GM18873 (cell line): Measurements from ENCODE around the gene NCKAP1.
A peak's percentile ranks its signal among the peaks of the same experiment; 100 is the strongest.
"Not testable (repeated sequence)": the region's sequence is repeated elsewhere in the genome, so short reads cannot be mapped to it uniquely, and the experiment has no call there.

Experiments used
- ATAC-seq: cut with Tn5 transposase; IDR thresholded peaks from one replicate; pipeline ENCODE4 v1.9.1; 2021; ENCODE audit warnings: mild to moderate bottlenecking, moderate library complexity, moderate number of reproducible peaks; ENCODE audit not compliant: unreplicated experiment, low FRiP score

Gene NCKAP1

DNA sequence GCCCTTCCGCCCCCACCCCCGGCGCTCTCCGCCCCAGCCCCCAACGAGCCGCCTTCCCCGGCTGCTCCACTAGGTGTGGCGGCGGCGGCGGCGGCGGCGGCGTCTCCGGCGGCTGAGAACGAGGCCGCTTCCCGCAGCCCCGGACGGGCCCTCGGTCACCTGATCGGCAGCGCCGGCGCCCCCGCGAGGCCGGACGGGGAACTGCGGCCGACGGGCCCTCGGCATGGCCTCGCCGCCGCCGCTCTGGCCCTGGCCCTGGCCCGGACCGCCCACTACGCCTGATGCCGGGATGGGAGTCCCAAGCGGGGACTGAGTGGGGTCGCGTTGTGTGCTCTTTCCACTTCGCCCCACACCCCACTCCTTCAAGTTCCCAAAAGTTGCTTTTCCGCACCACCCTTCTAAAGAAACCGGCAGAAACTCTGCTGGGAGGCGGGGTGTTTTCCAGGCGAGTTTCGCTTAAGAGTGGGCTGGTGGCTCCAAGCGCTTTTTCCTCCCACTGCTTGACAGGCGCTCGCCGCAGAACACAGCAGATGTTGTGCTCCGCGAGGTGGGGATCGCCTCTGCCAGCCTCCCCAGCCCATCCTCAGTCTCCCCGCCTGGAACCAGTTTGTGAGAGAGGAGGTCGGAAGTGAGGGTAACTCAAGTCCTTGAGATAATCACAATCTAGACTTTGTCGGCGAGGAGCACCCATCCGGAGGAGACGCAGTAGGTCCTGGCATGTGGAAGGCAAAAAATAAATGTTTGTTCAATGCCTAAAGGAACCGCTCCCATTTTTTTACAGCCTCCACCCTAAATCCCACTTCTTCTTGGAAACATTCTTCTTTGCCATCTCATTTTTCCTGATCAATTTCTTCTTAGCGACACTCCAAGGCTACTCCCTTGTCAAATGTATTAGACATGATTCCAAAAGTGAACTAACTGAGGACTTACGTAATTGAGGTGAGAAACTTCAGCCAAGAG lies at the start of gene NCKAP1:
NCKAP1 (minus strand) TSS at position 117 of the 960 bp plus-strand sequence. CDS start 358 bp downstream, outside the sequence.
- peak; percentile 61 for ATAC-seq

DNA sequence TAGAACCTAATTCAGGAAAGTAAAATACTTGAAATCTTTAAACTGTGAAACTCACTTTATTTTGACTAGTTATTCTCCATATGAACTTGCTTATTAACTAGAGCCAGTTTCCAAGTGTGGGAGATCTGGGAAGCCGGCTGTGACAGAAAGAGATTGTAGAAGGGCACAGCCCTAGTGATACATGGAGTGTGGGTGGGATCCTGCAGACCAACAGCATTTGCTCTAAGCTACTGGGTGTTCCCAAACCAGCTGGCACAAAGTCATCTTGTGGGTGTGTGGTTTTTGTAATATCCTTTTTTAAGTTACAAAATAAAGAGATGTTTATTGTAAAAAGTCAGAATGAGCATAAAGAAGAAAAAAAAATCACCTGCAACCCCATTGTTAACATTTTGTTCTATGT lies 43.7 kb upstream of the NCKAP1 start:
- no peak for ATAC-seq

- ATAC-seq = peak; percentile 11
Measured at GRCh38 chr2:183079139-183079775, 41.0 kb upstream of the NCKAP1 start.

GRCh38 chr2:183078464-183079138 lies 40.3 kb upstream of the NCKAP1 start, which contains the start of gene DUSP19:
Gene DUSP19 (plus strand): TSS chr2:183078747. CDS start chr2:183078934, 187 bp downstream.
- ATAC-seq = peak; percentile 89

DNA sequence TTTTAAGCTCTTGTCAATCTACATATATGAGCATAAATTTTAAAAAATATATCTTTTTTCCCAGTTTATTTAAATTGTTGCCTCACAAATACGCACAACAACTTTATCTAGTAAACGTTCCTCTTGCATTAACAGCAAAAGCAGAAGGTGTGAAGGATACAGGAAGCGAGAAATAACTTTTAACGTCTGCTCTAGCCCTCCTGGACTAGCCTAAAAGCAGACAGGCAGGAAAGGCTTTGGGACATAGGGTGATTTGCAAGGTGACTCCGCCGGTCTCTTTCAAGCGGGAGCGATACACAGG lies 39.9 kb upstream of the NCKAP1 start:
- ATAC-seq = no peak

DNA sequence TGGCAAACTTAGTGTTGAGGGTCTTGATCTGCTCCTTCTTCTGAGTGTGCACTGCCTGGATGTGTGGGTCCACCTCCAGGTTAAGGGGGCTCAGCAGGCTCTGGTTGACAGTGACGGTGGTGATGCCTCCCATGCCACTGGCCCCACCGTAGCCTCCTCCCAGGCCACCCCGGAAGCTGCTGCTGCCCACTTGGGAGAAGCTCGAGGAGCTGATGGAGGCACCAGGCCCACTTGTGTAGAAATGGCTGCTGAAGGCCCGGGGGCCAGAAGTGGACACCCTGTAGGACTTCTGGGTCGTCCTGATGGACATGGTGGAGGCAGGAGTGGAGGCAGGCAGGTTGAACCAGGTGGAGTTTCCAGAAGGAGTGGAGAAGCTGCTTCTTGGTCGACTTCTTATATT lies 33.9 kb upstream of the NCKAP1 start:
- ATAC-seq = no peak

DNA sequence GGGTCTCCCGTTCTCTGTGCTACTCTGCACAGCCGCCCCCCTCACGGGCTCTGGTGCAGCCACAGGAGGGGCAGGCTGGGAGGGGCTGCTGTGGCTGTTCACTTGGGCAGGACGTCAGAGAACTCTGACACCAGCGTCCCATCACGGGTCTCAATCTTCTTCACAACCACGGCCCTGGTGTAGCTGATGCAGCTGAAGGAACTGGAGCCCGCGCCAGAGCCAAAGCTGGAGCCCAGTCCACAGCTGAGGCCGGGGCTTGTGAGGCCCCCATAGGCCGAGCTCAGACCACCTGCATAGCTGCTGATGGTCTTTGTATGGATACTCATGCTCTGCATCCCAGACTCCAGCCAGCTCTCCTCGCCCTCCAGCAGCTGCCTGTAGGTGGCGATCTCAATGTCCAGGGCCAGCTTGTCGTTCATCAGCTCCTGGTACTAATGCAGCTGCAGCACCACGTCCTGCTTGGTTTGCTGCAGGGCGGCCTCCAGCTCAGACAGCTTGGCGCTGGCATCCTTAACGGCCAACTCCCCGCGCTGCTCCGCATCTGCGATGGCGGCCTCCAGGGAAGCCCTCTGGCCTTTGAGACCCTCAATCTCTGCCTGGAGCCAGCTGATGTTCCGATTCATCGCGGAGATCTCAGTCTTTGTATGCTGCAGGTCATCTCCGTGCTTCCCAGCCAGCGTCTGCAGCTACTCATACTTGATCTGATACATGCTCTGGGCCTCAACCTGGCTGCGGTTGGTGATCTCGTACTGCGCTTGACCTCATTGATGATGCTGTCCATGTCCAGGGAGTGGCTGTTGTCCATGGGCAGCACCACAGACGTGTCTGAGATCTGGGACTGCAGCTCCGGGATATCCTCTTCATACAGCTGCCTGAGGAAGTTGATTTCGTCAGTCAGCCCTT lies 32.9 kb upstream of the NCKAP1 start:
- ATAC-seq = no peak

DNA sequence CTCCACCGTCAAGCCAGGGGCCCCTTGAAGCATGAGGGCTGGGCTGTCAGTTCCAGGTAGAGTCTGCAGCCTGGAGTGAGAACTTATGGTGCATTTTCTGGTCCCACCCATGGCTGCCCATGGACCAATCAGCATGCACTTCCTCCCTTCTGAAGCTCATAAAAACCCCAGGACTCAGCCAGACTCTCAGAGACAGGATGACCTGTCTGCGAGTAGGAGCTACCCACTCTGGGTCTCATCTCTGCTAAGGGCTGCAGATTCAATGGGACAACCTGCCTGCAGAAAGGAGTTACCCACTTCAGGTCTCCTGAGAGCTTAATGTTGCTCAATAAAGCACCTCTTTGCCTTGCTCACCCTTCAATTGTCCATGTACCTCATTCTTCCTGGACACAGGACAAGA lies 30.9 kb upstream of the NCKAP1 start:
- ATAC-seq = no peak

GRCh38 chr2:183068561-183068960 lies 30.3 kb upstream of the NCKAP1 start:
- ATAC-seq = no peak

- no peak for ATAC-seq
Measured at GRCh38 chr2:183063083-183063482, 24.8 kb upstream of the NCKAP1 start.

DNA sequence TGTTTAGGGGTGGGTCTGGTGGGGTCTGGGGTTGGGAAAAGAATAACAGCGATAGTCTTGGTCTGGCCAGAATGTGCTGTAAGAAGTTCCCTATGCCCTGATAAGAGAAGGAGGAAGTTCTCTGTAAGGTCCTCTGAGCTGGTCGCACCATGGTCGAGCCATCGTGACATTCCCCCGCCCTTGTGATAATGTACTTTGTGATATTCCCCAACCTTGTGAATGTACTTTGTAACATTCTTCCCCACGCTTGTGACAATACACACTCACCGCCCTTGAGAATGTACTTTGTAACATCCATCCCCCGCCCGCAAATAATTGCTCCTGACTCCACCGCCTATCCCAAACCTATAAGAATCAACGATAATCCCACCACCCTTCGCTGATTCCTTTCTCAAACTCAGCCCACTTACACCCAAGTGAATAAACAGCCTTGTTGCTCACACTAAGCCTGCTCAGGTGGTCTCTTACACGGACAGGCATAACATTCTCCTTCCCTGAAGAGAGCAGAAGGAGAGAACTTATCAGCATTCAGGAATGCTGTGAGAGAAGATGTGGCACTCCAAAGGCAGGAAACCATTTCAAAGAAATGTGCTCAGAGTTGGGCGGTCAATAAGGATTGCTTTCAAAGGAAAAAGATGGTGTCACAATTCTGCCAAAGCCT lies 22.4 kb upstream of the NCKAP1 start:
- ATAC-seq = no peak

- no peak for ATAC-seq
Measured at GRCh38 chr2:183059561-183059960, 21.3 kb upstream of the NCKAP1 start.

DNA sequence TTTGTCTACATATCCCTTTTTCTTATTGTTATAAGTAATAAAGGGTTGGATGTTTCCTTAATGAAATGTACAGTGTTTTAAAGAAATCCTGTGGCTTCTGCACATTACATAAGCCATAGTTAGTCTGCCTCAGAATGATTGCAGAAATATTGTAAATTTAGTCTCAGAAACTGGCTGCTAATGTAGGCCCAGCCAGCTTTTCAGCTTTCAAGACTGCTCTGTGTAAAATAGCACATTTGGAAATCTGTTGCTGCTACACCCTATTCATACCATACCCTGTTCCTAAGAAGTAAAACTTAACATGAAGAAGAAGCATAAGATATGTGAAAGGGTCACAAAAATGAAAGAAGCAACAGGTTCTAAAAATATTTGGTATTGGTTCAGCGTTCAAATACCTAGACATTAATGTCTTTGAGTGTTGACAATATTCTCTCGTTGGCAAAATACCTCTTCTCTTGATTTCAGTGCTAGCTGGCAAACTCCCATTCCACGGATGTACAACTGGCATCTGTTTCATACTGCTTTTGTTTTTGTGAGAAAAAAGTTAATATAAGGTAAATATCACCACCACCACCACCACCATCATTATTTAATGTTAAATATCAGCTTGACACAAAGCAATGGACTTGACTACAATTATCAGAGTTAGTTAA lies 19.2 kb upstream of the NCKAP1 start:
- peak; percentile 44 for ATAC-seq

DNA sequence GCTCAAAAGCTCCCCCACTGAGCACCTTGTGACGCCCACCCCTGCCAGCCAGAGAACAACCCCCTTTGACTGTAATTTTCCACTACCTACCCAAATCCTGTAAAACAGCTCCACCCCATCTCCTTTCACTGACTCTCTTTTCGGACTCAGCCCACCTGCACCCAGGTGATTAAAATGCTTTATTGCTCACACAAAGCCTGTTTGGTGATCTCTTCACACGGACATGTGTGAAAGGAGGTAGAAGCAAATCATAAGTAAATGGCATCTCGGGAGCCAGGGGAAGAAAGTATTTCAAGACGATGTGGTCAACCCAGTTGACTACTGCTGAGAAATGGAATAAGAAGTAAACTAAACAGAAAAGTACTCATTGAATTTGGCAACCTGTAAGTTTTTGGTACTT lies 11.2 kb upstream of the NCKAP1 start:
- no peak for ATAC-seq

- ATAC-seq = not testable (repeated sequence)
Measured at GRCh38 chr2:183047486-183048125, 9.3 kb upstream of the NCKAP1 start.

DNA sequence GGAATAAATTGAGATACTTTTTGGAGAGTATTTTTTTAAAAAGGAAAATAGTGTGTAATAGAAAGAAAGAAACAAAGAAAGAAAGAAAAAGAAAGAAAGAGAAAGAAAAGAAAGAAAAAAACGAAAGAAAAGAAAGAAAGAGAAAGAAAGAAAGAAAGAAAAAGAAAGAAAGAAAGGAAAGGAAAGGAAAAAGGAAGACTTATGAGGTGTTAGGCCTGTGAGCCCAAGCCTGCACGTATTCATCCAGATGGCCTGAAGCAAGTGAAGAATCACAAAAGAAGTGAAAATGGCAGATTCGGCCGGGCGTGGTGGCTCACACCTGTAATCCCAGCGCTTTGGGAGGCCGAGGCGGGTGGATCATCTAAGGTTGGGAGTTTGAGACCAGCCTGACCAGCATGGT lies 5.3 kb upstream of the NCKAP1 start:
- not testable (repeated sequence) for ATAC-seq

- no peak for ATAC-seq
Measured at GRCh38 chr2:183040604-183041003, 2.3 kb upstream of the NCKAP1 start.

DNA sequence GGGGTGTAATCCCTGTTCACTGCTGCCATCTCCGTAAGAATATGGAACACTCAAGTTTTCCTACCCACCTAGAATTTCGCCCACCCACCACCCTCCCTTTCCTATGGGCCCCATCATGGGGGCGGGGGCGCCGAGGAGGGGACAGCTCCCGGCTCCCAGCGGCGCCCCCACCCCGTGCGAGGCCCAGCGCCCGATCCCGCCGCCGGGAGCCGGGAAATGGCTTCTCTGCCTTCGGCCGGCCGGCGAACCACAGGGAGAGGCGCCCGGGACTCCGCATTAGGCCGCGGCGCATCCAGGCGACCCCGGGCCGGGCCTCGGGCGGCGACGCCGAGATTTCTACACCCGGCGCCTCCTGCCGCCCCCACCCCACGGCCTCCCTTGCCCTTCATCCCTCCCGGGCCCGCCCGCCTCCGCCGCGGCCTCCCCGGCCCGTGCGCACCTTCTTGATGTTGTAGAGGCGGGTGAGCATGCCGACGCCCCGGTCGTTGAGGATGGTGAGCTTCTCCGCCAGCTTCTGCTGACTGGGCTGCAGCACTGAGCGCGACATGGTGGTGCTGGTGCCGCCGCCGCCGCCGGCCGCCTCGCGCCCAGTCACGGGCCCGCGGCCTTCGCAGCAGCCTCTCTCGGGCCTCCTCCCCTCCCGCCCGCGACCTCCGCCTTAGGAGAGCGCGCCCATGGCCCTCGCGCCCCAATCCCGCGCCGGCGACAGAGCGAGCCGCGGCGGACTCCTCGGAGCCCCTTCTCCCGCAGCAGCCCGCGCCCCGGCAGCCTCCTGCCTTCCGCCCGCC lies 510 bp downstream of the NCKAP1 start:
- ATAC-seq = peak; percentile 29
